Measurements from ENCODE around the gene TGFB1.
"Not testable (repeated sequence)": the region's sequence is repeated elsewhere in the genome, so short reads cannot be mapped to it uniquely, and the experiment has no call there.

The TGFB1 gene

DNA sequence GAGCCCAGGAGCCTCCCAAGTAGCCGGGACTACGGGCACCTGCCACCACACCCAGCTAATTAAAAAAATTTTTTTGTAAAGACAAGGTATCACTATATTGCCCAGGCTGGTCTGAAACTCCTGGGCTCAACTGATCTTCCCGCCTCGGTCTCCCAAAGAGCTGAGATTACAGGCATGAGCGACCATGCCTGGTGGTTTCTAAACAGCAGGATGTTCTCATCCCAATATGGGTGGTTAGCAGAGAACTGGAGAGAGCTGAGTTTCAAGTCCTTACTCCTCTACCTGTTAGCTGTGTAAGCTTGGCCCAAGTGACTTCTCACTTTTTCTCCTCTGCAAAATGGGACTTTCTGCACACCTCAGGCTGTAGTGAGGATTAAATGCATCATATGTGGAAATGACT, 30.6 kb upstream of the TGFB1 start:
- TF ChIP-seq, protein P1, sequence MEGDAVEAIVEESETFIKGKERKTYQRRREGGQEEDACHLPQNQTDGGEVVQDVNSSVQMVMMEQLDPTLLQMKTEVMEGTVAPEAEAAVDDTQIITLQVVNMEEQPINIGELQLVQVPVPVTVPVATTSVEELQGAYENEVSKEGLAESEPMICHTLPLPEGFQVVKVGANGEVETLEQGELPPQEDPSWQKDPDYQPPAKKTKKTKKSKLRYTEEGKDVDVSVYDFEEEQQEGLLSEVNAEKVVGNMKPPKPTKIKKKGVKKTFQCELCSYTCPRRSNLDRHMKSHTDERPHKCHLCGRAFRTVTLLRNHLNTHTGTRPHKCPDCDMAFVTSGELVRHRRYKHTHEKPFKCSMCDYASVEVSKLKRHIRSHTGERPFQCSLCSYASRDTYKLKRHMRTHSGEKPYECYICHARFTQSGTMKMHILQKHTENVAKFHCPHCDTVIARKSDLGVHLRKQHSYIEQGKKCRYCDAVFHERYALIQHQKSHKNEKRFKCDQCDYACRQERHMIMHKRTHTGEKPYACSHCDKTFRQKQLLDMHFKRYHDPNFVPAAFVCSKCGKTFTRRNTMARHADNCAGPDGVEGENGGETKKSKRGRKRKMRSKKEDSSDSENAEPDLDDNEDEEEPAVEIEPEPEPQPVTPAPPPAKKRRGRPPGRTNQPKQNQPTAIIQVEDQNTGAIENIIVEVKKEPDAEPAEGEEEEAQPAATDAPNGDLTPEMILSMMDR (IDR thresholded peaks at IDR 0.05; ENCODE audit: low read depth, low read length) = no peak
- in situ Hi-C loops (cut with HindIII; ENCODE audit: low sequenced_read_pairs) = no loop called here

DNA sequence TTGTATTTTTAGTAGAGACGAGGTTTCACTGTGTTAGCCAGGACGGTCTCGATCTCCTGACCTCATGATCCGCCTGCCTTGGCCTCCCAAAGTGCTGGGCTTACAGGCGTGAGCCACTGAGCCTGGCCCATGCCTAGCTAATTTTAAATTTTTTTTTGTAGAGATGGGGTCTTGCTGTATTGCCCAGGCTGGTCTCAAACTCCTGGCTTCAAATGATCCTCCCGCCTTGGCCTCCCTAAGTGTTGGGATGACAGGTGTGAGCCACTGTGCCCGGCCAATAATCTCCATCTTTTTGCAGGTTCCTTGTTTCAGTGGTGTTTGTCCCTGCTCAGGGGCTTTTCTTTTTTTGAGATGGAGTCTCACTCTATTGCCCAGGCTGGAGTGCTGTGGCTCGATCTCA, 27.8 kb upstream of the TGFB1 start:
- in situ Hi-C loops (cut with HindIII; ENCODE audit: low sequenced_read_pairs); DNase-seq (ENCODE audit: low read depth, low spot score); H3K4me3 ChIP-seq (ENCODE audit: low read depth, low read length): not testable (repeated sequence)

More for the DNA sequence above, 30.6 kb upstream of the TGFB1 start:
- DNase-seq (ENCODE audit: low read depth, low spot score) = no peak
- no peak overlapping the region for H3K4me3 ChIP-seq (ENCODE audit: low read depth, low read length)

DNA sequence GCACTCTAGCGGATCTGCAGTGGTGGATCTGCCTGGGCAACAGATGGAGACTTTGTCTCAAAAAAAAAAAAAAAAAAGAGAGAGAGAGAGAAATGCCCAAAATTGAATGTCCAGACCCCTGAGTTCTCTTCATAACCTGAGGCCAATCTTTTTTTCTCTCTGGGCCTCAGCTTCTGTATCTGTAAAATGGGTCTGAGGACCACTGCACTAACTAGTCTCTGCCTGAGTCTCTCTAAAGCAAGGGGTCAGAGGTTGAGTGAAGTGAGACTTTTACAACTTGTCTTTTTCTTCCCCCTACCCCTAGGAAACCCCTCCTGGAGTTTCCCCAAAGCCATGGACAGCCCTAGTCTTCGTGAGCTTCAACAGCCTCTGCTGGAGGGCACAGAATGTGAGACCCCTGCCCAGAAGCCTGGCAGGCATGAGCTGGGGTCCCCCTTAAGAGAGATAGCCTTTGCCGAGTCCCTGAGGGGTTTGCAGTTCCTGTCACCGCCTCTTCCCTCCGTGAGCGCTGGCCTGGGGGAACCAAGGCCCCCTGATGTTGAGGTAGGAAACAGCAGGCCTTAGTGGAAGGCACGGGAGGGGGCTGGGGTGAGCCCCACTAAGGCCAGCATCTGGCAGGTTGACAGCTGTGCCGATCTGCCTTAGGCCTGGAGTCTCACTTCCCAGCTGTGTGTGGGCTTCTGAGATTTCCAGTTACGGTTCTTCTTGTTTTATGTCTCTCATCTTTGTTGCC, 24.4 kb upstream of the TGFB1 start:
- in situ Hi-C loops (cut with HindIII; ENCODE audit: low sequenced_read_pairs) = no loop called here
- no peak for DNase-seq (ENCODE audit: low read depth, low spot score)
- H3K4me3 ChIP-seq (ENCODE audit: low read depth, low read length) = no peak overlapping the region
- TF ChIP-seq, protein P1 (IDR thresholded peaks at IDR 0.05; ENCODE audit: low read depth, low read length) = peak; percentile 12

- peak overlapping the region; percentile 52 for H3K4me3 ChIP-seq (ENCODE audit: low read depth, low read length)
- DNase-seq (ENCODE audit: low read depth, low spot score) = no peak
- TF ChIP-seq, protein P1 (IDR thresholded peaks at IDR 0.05; ENCODE audit: low read depth, low read length) = no peak
- in situ Hi-C loops (cut with HindIII; ENCODE audit: low sequenced_read_pairs) = no loop called here
These were observed 23.3 kb upstream of the TGFB1 start for GRCh38 chr19:41376998-41377365.

- no peak for DNase-seq (ENCODE audit: low read depth, low spot score)
- TF ChIP-seq, protein P1 (IDR thresholded peaks at IDR 0.05; ENCODE audit: low read depth, low read length) = no peak
- in situ Hi-C loops (cut with HindIII; ENCODE audit: low sequenced_read_pairs) = no loop called here
These were observed 22.7 kb upstream of the TGFB1 start, which contains the start of gene TMEM91 for GRCh38 chr19:41376241-41376997. TSS of gene TMEM91 (plus strand) at chr19:41376533. CDS start at chr19:41378310, 1,777 bp downstream.

DNA sequence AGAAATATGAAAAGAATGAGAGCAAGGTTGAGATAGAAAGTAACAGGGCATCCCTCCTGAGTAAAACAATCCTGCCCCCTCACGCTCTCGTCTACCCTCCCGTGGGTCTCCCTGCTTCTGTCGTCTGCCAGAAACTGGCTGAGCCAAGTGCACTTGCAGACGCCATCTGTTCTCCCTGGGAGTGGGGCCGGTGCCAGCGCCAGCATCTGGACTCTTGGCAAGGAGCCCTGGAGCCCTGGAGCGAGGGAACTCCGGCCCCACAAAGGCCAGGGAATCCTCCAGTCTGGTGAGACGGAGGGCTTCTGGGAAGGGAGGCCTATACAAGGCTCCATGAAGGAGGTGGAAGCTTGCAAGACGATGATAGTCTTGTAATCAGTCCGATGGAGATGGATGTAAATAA, 20.3 kb upstream of the TGFB1 start:
- TF ChIP-seq, protein P1 (IDR thresholded peaks at IDR 0.05; ENCODE audit: low read depth, low read length) = no peak
- in situ Hi-C loops (cut with HindIII; ENCODE audit: low sequenced_read_pairs) = no loop called here
- DNase-seq (ENCODE audit: low read depth, low spot score) = peak; percentile 96
- no peak overlapping the region for H3K4me3 ChIP-seq (ENCODE audit: low read depth, low read length)

More at GRCh38 chr19:41376241-41376997, 22.7 kb upstream of the TGFB1 start, which contains the start of gene TMEM91:
- H3K4me3 ChIP-seq (ENCODE audit: low read depth, low read length) = peak within 1 kb of the TSS; percentile 52

- H3K4me3 ChIP-seq (ENCODE audit: low read depth, low read length) = no peak overlapping the region
- in situ Hi-C loops (cut with HindIII; ENCODE audit: low sequenced_read_pairs) = no loop called here
- TF ChIP-seq, protein P1 (IDR thresholded peaks at IDR 0.05; ENCODE audit: low read depth, low read length) = no peak
- DNase-seq (ENCODE audit: low read depth, low spot score) = no peak
These were observed 18.8 kb upstream of the TGFB1 start for GRCh38 chr19:41372501-41372900.

All from astrocyte of the spinal cord (primary cell).